IMR-90 (cell line): ENCODE results near the gene PLA2G4B. TPM values are rescaled to one million over a fixed set of nuclear protein-coding genes. Genes with fewer than 3 reads are reported as not detected.

Experiments
- ATAC-seq: fragments of 200-7000 bp; cut with Tn5 transposase; 2 replicates; pipeline ENCODE4 v1.9.1; 2020; ENCODE audit warnings: low read depth, mild to moderate bottlenecking, moderate library complexity
- BruUV-seq: library from RNA; stranded (reverse); fragments of 400-500 nt; replicated peaks from 2 replicates; lab custom pipeline; 2021; lab: Mats Ljungman, UMichigan
- CTCF ChIA-PET: fragments of 300-600 bp; formaldehyde crosslinking; extraction: SDS; loops from one replicate; lab custom pipeline; 2021; ENCODE audit warnings: antibody characterized with exemption; lab: Yijun Ruan, JAX
- POLR2A ChIA-PET: fragments of 300-600 bp; sonication (Branson Sonifier 250); formaldehyde crosslinking; loops from one replicate; lab custom pipeline; 2022; ENCODE audit warnings: antibody characterized with exemption; ENCODE audit not compliant: unreplicated experiment; lab: Charles Lee
- DNase-seq: peaks from one replicate; pipeline ENCODE4 v3.0.0; 2013
- H2AFZ ChIP-seq: replicated peaks from 2 replicates; pipeline ENCODE3; 2013; ENCODE audit warnings: low read length, mild to moderate bottlenecking; ENCODE audit not compliant: poor library complexity
- H2AK5ac ChIP-seq: 2 replicates; pipeline ENCODE4 v1.6.1; 2013; ENCODE audit warnings: low read depth, low read length, inconsistent platforms
- H2AK9ac ChIP-seq: replicated peaks from 2 replicates; pipeline ENCODE3; 2013; ENCODE audit warnings: mild to moderate bottlenecking, low read depth, low read length, moderate library complexity; ENCODE audit not compliant: poor library complexity
- H2BK120ac ChIP-seq: 2 replicates; pipeline ENCODE4 v1.6.1; 2013; ENCODE audit warnings: low read depth, low read length, inconsistent platforms
- H2BK15ac ChIP-seq: 3 replicates; pipeline ENCODE4 v1.6.1; 2013; ENCODE audit warnings: low read depth, low read length, inconsistent platforms
- H2BK20ac ChIP-seq: 2 replicates; pipeline ENCODE4 v1.6.1; 2013; ENCODE audit warnings: low read depth, mild to moderate bottlenecking, inconsistent platforms, low read length, moderate library complexity
- H2BK5ac ChIP-seq: 2 replicates; pipeline ENCODE4 v1.6.1; 2013; ENCODE audit warnings: mild to moderate bottlenecking, low read depth, low read length, inconsistent platforms; ENCODE audit not compliant: poor library complexity, severe bottlenecking
- H3K14ac ChIP-seq: replicated peaks from 2 replicates; pipeline ENCODE4 v1.6.1; 2013; ENCODE audit warnings: low read depth, low read length, inconsistent platforms
- H3K18ac ChIP-seq: 2 replicates; pipeline ENCODE4 v1.6.1; 2013; ENCODE audit warnings: low read depth, low read length, control low read depth
- H3K23ac ChIP-seq: 2 replicates; pipeline ENCODE4 v1.6.1; 2013; ENCODE audit warnings: low read depth, low read length, inconsistent platforms
- H3K27ac ChIP-seq: 2 replicates; pipeline ENCODE4 v1.5.1; 2013; ENCODE audit warnings: mild to moderate bottlenecking, control low read depth, low read length; ENCODE audit not compliant: insufficient read depth
- H3K27me3 ChIP-seq: 2 replicates; pipeline ENCODE4 v1.6.1; 2013; ENCODE audit warnings: low read length; ENCODE audit not compliant: control insufficient read depth, insufficient read depth
- H3K36me3 ChIP-seq: 2 replicates; pipeline ENCODE4 v1.6.1; 2013; ENCODE audit warnings: low read length, mixed read lengths; ENCODE audit not compliant: control insufficient read depth, insufficient read depth
- H3K4ac ChIP-seq: 2 replicates; pipeline ENCODE4 v1.6.1; 2013; ENCODE audit warnings: low read depth, low read length, inconsistent platforms
- H3K4me1 ChIP-seq: 2 replicates; pipeline ENCODE4 v1.6.1; 2013; ENCODE audit warnings: low read length, mixed read lengths; ENCODE audit not compliant: control insufficient read depth, insufficient read depth
- H3K4me2 ChIP-seq: 2 replicates; pipeline ENCODE4 v1.6.1; 2013; ENCODE audit warnings: low read depth, mild to moderate bottlenecking, control low read depth, low read length, moderate library complexity
- H3K4me3 ChIP-seq: 2 replicates; pipeline ENCODE4 v1.5.1; 2013; ENCODE audit warnings: low read depth, mild to moderate bottlenecking, control low read depth, low read length, moderate library complexity; ENCODE audit not compliant: insufficient read depth
- H3K56ac ChIP-seq: 2 replicates; pipeline ENCODE4 v1.6.1; 2013; ENCODE audit warnings: low read length, inconsistent platforms; ENCODE audit not compliant: insufficient read depth; ENCODE audit errors: extremely low read depth
- H3K79me1 ChIP-seq, 2 experiments: 2 replicates each; pipeline ENCODE4 v1.6.1; 2013; ENCODE audit warnings: low read length in 2 of 2, inconsistent platforms in 1 of 2, low read depth in 1 of 2
- H3K9ac ChIP-seq: 2 replicates; pipeline ENCODE4 v1.6.1; 2013; ENCODE audit warnings: low read depth, low read length, control low read depth
- H3K9me1 ChIP-seq: 2 replicates; pipeline ENCODE4 v1.6.1; 2013; ENCODE audit warnings: low read length, inconsistent platforms; ENCODE audit not compliant: insufficient read depth
- H3K9me3 ChIP-seq: 2 replicates; pipeline ENCODE4 v1.6.1; 2013; ENCODE audit warnings: low read length; ENCODE audit not compliant: control insufficient read depth, insufficient read depth
- H4K20me1 ChIP-seq: 2 replicates; pipeline ENCODE4 v1.6.1; 2013; ENCODE audit warnings: low read length, inconsistent platforms; ENCODE audit not compliant: insufficient read depth
- H4K5ac ChIP-seq: 2 replicates; pipeline ENCODE4 v1.6.1; 2013; ENCODE audit warnings: mild to moderate bottlenecking, low read depth, low read length, control low read depth
- H4K8ac ChIP-seq, 2 experiments: 2 replicates each; pipeline ENCODE4 v1.6.1; 2013; ENCODE audit warnings: low read depth in 2 of 2, low read length in 2 of 2, control low read depth in 1 of 2, inconsistent platforms in 1 of 2
- H4K91ac ChIP-seq: 2 replicates; pipeline ENCODE4 v1.6.1; 2013; ENCODE audit warnings: low read depth, low read length, inconsistent platforms; ENCODE audit not compliant: insufficient read depth
- BHLHE40 ChIP-seq: fragments of 150-350 bp; IDR thresholded peaks from 2 replicates; pipeline ENCODE4 v1.6.1; 2016; ENCODE audit warnings: mild to moderate bottlenecking, low read depth, low read length
- CEBPB ChIP-seq: IDR thresholded peaks from 2 replicates; pipeline ENCODE4 v1.6.1; 2012; ENCODE audit warnings: low read depth, low read length, improper control_type of control experiment
- CHD1 ChIP-seq: IDR thresholded peaks from 2 replicates; pipeline ENCODE4 v1.6.1; 2012; ENCODE audit warnings: low read depth, low read length, improper control_type of control experiment
- ELK1 ChIP-seq: fragments of 150-350 bp; IDR thresholded peaks from 2 replicates; pipeline ENCODE4 v1.6.1; 2016; ENCODE audit warnings: low read depth, mild to moderate bottlenecking, low read length, moderate library complexity, borderline replicate concordance
- FOS ChIP-seq: fragments of 150-350 bp; IDR thresholded peaks from 2 replicates; pipeline ENCODE4 v1.6.1; 2016; ENCODE audit warnings: low read depth, low read length
- MAFK ChIP-seq: IDR thresholded peaks from 2 replicates; pipeline ENCODE4 v1.6.1; 2012; ENCODE audit warnings: low read depth, low read length, improper control_type of control experiment
- MAZ ChIP-seq: IDR thresholded peaks from 2 replicates; pipeline ENCODE4 v1.6.1; 2012; ENCODE audit warnings: low read depth, mild to moderate bottlenecking, low read length, improper control_type of control experiment, moderate library complexity, borderline replicate concordance
- MXI1 ChIP-seq: IDR thresholded peaks from 2 replicates; pipeline ENCODE4 v1.6.1; 2012; ENCODE audit warnings: low read depth, mild to moderate bottlenecking, low read length, moderate library complexity, borderline replicate concordance
- NFE2L2 ChIP-seq: fragments of 150-350 bp; IDR thresholded peaks from 2 replicates; pipeline ENCODE4 v1.6.1; 2016; ENCODE audit warnings: low read depth, mild to moderate bottlenecking, low read length
- POLR2A ChIP-seq: IDR thresholded peaks from 2 replicates; pipeline ENCODE4 v1.6.1; 2012; ENCODE audit warnings: mild to moderate bottlenecking, low read depth, low read length
- RAD21 ChIP-seq: IDR thresholded peaks from 2 replicates; pipeline ENCODE4 v1.6.1; 2012; ENCODE audit warnings: low read length, improper control_type of control experiment
- RCOR1 ChIP-seq: IDR thresholded peaks from 2 replicates; pipeline ENCODE4 v1.6.1; 2012; ENCODE audit warnings: mild to moderate bottlenecking, low read length, improper control_type of control experiment; ENCODE audit not compliant: insufficient replicate concordance
- RFX5 ChIP-seq: IDR thresholded peaks from 2 replicates; pipeline ENCODE4 v1.8.0; 2012; ENCODE audit warnings: low read depth, mild to moderate bottlenecking, low read length, moderate library complexity
- SMC3 ChIP-seq: fragments of 150-350 bp; IDR thresholded peaks from 2 replicates; pipeline ENCODE4 v1.6.1; 2016; ENCODE audit warnings: low read depth, mild to moderate bottlenecking, antibody characterized with exemption, low read length, moderate library complexity
- dilution Hi-C: fragments of 300-500 bp; cut with HindIII; formaldehyde crosslinking; loops from one replicate; pipeline ENCODE4 v1.14.3; 2018; ENCODE audit warnings: low sequenced_read_pairs; ENCODE audit not compliant: unreplicated experiment
- in situ Hi-C: fragments of 300-500 bp; cut with MboI; formaldehyde crosslinking; loops from 3 replicates; pipeline ENCODE4 v1.14.3; 2019; ENCODE audit warnings: low sequenced_read_pairs, inconsistent platforms, mixed read lengths
- intact Hi-C: fragments of 100-400 bp; cut with micrococcal nuclease; formaldehyde crosslinking; loops from 2 replicates; pipeline ENCODE4 v1.10.0; 2022
- polyA plus RNA-seq, 3 experiments: library from polyadenylated mRNA; depleted of rRNA; stranded (reverse); fragments of >200 nt; gene quantifications; 2 replicates each; pipeline ENCODE4 v1.2.3, GENCODE V29; 2012; ENCODE audit warnings: low replicate concordance in 1 of 3
- total RNA-seq: library from RNA; depleted of rRNA; stranded (reverse); fragments of >200 nt; gene quantifications from 2 replicates; pipeline ENCODE4 v1.2.3, GENCODE V29; 2012
- TF ChIP-seq, protein P1 (sequence below): conservative IDR thresholded peaks from 2 replicates; pipeline ENCODE4 v1.5.1; 2012; ENCODE audit warnings: mild to moderate bottlenecking, low read depth, low read length, improper control_type of control experiment
- TF ChIP-seq, protein P2 (sequence below): fragments of 150-350 bp; IDR thresholded peaks from 2 replicates; pipeline ENCODE4 v1.6.1; 2017; ENCODE audit warnings: mild to moderate bottlenecking, antibody characterized with exemption, low read length, low read depth

Gene PLA2G4B
- total and polyA plus RNA-seq, 2 of the 4 experiments (the other 2 are of a cell fraction) = 0.18 to 3.1 TPM

GRCh38 chr15:41885321-41885720, 46.7 kb downstream of the PLA2G4B start:
- intact Hi-C loops = no loop called here
- Histone ChIP-seq H4K8ac (no peak overlapping the region), H3K23ac (no peak overlapping the region), H2AK9ac (no peak overlapping the region), H2BK20ac (no peak overlapping the region), H4K20me1 (peaks cover 9% of the 10 kb centered on the region; the same call in 1 of the 2 replicates), H2BK15ac (no peak overlapping the region), H3K4me1 (0 out of 2 replicates have a peak, but pooled peaks cover 2% of the 10 kb centered on the region), H4K91ac (no peak overlapping the region), H3K36me3 (no peaks in the 10 kb centered on the region), H3K9me3 (no peaks in the 10 kb centered on the region), H2BK120ac (no peak overlapping the region), H3K18ac (no peak overlapping the region), H2AK5ac (no peak overlapping the region), H3K4ac (no peak overlapping the region), H3K4me3 (no peak overlapping the region), H3K79me1 (no peaks in the 10 kb centered on the region), H2BK5ac (no peak overlapping the region), H2AFZ (no peak overlapping the region), H3K9ac (no peak overlapping the region), H3K9me1 (peaks cover 2% of the 10 kb centered on the region; the same call in 1 of the 2 replicates), H3K56ac (no peak overlapping the region), H3K14ac (no peak overlapping the region), H3K4me2 (no peak overlapping the region), H3K27me3 (peaks cover 23% of the 10 kb centered on the region), H4K5ac (no peak overlapping the region), H3K27ac (no peak overlapping the region)
- dilution Hi-C loops = no loop called here
- DNase-seq = no peak
- POLR2A ChIA-PET = no interaction called here
- CTCF ChIA-PET = no interaction called here
- ATAC-seq = no peak
- BruUV-seq = no TSS peak
- in situ Hi-C loops = no loop called here
- no peak for TF ChIP-seq FOS
- TF ChIP-seq RAD21 = no peak
- TF ChIP-seq MXI1 = no peak
- TF ChIP-seq SMC3 = no peak
- no peak for TF ChIP-seq BHLHE40
- no peak for TF ChIP-seq NFE2L2
- no peak for TF ChIP-seq POLR2A
- no peak for TF ChIP-seq MAFK
- TF ChIP-seq RCOR1 = no peak
- no peak for TF ChIP-seq MAZ
- TF ChIP-seq, protein P1, sequence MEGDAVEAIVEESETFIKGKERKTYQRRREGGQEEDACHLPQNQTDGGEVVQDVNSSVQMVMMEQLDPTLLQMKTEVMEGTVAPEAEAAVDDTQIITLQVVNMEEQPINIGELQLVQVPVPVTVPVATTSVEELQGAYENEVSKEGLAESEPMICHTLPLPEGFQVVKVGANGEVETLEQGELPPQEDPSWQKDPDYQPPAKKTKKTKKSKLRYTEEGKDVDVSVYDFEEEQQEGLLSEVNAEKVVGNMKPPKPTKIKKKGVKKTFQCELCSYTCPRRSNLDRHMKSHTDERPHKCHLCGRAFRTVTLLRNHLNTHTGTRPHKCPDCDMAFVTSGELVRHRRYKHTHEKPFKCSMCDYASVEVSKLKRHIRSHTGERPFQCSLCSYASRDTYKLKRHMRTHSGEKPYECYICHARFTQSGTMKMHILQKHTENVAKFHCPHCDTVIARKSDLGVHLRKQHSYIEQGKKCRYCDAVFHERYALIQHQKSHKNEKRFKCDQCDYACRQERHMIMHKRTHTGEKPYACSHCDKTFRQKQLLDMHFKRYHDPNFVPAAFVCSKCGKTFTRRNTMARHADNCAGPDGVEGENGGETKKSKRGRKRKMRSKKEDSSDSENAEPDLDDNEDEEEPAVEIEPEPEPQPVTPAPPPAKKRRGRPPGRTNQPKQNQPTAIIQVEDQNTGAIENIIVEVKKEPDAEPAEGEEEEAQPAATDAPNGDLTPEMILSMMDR = no peak
- TF ChIP-seq ELK1 = no peak
- TF ChIP-seq, protein P2, sequence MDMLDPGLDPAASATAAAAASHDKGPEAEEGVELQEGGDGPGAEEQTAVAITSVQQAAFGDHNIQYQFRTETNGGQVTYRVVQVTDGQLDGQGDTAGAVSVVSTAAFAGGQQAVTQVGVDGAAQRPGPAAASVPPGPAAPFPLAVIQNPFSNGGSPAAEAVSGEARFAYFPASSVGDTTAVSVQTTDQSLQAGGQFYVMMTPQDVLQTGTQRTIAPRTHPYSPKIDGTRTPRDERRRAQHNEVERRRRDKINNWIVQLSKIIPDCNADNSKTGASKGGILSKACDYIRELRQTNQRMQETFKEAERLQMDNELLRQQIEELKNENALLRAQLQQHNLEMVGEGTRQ = no peak
- no peak for TF ChIP-seq CHD1
- no peak for TF ChIP-seq CEBPB
- no peak for TF ChIP-seq RFX5
